Measurements from ENCODE around the gene RASSF4.

The RASSF4 gene

DNA sequence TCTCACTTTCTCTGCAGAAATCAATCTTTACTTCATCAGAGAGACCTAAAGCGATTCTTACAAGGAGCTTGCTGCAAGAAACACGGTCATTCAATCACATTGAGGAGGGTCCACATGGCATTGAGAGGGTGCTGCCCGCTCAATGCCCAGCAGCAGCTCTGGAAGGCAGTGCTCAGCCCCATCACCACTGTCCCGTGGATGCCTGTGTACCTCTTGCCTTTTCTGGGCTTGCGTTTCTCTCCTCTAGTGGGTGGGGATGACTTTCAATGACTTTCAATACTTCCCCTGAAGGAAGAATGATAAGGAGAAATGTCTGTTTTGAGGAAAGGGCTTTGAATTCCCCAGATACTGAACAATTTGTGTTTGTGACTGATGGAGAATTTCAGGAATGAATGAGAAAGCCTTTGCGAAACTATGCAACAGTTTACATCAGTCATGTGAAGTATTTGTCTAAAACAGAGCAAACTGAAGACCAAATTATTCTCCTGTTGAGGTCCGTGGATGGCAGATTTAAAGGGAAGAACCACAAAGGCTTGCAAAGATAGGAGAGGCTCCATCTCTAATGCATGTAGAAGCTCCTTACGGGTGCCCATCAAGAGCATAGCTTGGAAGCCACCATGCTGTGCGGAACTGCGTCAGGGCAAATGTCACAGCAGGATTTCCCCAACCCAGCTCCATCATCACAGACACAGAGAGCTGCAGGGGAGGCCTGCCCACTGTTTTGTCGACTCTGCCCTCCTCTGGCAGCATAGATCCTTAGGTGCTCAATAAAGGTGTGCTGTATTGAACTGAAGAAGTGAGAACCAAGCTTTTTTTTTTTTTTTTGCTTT is 34.5 kb downstream of the RASSF4 start:
- TF ChIP-seq, protein P1, sequence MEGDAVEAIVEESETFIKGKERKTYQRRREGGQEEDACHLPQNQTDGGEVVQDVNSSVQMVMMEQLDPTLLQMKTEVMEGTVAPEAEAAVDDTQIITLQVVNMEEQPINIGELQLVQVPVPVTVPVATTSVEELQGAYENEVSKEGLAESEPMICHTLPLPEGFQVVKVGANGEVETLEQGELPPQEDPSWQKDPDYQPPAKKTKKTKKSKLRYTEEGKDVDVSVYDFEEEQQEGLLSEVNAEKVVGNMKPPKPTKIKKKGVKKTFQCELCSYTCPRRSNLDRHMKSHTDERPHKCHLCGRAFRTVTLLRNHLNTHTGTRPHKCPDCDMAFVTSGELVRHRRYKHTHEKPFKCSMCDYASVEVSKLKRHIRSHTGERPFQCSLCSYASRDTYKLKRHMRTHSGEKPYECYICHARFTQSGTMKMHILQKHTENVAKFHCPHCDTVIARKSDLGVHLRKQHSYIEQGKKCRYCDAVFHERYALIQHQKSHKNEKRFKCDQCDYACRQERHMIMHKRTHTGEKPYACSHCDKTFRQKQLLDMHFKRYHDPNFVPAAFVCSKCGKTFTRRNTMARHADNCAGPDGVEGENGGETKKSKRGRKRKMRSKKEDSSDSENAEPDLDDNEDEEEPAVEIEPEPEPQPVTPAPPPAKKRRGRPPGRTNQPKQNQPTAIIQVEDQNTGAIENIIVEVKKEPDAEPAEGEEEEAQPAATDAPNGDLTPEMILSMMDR (IDR thresholded peaks at IDR 0.05; ENCODE audit: low read depth, low read length) = no peak
- peak; percentile 54 for DNase-seq (ENCODE audit: extremely low read depth, low read depth)

DNA sequence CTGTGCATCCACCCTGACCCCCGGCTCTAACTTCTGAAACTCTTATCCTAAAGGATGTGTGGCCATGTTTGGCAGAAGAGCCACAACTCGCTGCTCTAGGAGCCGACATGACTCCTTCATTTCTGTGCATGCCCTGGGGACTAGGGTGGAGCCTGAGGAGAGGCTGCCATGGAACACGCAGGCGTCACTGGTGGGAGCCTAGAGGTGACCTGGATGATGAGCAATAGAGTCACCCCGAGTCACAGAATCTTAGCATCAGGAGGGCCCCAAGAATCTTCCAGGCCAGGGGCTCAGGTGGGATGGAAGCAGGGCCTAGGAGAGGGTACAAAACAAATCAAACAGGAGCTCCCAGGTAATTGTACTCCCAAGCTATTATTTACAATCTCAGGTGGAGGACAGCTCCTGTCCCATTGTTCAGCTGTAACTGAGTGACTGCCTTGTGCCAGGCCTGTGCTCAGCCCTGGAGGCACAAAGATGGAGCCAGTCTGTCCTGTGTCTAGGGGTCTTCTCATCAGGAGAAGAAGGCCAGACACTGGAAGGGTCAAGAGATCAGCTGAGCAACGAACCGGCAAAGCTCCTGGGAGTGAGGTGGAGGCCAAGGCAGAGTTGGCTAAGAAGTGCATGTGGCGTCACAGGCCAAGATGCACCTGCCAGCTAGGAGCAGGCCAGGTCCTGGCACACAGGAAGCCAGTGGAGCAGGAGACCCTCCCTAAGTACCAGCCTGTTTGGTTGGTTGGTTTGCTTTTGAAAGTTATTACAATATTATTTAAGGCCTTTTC is 35.3 kb downstream of the RASSF4 start:
- TF ChIP-seq, protein P1 (IDR thresholded peaks at IDR 0.05; ENCODE audit: low read depth, low read length) = no peak
- DNase-seq (ENCODE audit: extremely low read depth, low read depth) = no peak

DNA sequence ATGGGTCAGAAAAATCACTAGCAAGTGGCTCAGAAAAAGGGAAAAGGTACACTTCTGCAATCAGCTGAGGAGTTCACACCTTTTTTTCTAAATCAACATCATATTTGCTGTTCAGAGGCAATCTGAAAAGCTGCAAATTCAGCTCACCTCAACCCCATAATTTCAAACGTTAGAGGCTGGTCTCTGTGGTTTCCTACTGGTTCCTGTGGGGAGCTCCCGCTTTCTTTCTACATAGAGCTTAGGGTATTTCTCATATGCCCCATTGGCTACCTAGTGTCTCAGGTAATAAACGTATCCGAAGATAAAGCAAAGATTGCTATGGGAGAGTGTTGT is 35.9 kb downstream of the RASSF4 start:
- DNase-seq (ENCODE audit: extremely low read depth, low read depth) = no peak
- TF ChIP-seq, protein P1 (IDR thresholded peaks at IDR 0.05; ENCODE audit: low read depth, low read length) = no peak

DNA sequence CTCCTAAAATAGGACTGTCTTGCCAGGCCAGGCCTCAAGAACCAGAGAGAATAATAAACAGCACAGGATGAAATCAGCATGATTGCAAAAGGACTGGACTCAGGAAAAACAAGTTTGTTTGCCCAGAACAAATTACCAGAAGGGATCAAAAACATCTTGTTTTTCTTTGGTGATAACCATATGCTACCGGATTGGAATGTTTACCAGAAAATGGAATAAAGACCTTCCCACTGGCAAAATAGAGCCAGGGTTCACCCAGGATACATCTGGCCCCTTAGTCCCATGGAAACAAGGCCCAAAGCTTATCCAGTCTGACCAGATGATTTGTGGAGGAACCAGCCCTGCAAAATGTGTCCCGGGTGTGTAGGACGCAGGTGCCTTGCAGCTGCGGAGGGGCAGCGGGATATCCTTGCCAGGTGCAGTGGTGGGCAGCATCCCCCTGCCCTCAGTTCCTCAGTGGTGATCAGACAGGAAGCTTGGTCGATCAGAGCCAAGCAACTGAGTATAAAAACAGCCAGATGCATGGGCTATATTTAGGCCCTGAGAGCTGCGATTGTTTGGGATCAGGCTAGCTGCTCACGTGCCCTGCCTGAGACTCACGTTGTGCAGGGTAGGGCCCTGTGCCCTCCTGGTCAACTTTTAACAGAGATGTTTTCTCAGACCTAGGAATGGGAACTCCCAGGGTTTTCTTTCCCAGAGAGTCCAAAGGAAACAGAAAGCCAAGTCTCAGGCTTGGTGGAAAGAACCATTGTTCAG is 36.5 kb downstream of the RASSF4 start:
- DNase-seq (ENCODE audit: extremely low read depth, low read depth) = peak; percentile 75
- TF ChIP-seq, protein P1 (IDR thresholded peaks at IDR 0.05; ENCODE audit: low read depth, low read length) = no peak

DNA sequence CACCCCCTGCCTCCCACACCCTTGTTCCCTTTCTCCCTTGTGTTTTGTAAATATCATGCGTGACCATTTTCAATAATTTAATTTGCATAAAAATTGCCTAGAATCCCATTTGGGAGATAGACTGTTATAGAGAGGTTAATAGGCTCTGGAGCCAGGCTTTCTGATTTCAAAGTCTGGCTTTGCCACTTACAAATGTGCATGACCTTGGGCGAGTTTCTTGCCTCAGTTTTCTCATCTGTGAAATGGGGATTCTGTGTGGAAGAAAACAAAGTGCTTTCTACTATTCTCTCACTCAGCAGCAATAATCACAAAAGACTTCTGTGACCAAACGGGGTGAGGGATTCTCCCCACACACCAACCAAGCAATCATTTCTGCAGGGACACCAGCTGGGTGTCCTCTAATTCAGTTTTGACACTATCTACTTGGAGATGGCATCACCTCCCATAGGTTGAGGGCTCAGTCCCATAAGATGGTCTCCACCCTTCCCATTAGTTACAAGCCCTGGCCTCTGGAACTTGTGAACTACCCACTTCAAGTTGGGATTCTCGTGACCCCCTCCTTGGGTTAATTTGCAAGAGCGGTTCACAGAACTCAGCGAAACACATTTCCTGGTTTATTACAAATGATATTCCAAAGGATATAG is 37.6 kb downstream of the RASSF4 start:
- TF ChIP-seq, protein P1 (IDR thresholded peaks at IDR 0.05; ENCODE audit: low read depth, low read length) = no peak
- no peak for DNase-seq (ENCODE audit: extremely low read depth, low read depth)

DNA sequence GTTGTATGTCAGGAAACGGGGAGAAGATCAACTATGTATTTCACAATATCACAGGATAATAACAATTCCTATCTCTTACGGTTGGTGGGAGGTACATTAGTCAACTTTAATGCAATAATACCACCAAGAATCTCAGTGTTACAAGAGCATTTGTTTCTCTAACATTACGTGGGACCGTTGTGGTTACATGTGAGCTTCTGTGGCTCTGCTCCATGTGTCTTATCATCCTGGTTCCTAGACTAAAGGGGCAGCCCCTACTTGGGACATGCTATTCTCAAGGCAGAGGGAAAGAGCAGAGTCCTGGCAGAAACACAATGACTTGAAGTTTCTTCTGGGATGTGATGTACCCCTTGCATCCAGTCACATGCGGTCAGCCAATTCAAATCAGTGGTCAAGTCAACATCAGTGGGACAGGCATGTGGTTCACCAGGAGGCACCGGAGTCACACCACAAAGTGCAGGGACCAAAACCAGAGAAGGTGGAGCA is 38.6 kb downstream of the RASSF4 start:
- TF ChIP-seq, protein P1 (IDR thresholded peaks at IDR 0.05; ENCODE audit: low read depth, low read length) = no peak
- DNase-seq (ENCODE audit: extremely low read depth, low read depth) = no peak
